Measurements from ENCODE around the gene C2orf42.
"Not testable (repeated sequence)": the region's sequence is repeated elsewhere in the genome, so short reads cannot be mapped to it uniquely, and the experiment has no call there.

DNA sequence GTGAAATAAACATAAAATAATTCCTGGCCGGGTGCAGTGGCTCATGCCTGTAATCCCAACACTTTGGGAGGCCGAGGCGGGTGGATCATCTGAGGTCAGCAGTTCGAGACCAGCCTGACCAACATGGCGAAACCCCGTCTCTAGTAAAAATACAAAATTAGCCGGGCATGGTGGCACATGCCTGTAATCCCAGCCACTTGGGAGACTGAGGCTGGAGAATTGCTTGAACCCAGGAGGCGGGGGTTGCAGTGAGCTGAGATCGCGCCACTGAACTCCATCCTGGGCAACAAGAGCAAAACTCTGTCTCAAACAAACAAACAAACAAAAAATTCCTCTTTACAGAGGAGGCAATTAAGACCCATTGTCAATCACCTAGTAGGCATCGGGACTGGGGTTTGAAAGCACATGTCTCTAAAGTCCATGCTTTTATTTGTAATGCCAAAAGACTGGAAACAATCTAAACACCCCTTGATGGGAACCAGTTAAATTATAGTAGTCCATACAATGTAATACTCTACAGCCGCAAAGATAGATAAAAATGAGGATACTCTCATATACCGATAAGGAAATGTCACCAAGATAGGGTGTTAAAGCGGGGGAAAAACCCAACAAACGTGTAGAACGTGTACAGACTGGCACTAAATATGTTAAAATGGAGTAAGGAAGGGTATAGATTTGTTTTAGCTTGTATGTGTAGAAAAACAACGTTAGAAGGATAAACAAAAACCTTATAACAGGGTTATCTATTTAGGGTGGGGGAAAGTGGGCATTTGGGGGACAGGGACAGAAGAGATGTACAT, 59.3 kb downstream of the C2orf42 start:
- not testable (repeated sequence) for TF ChIP-seq TEAD1 (CRISPR knock-in tag; IDR thresholded peaks at IDR 0.05); NR2C2 (CRISPR knock-in tag; IDR thresholded peaks at IDR 0.05); ELF4 (CRISPR knock-in tag; IDR thresholded peaks at IDR 0.05; ENCODE audit: low read depth); NFE2L1 (CRISPR knock-in tag; IDR thresholded peaks at IDR 0.05); SP1 (CRISPR knock-in tag; conservative IDR thresholded peaks at IDR 0.05); ZNF232 (CRISPR knock-in tag; IDR thresholded peaks at IDR 0.05)
- TF ChIP-seq, protein P1, sequence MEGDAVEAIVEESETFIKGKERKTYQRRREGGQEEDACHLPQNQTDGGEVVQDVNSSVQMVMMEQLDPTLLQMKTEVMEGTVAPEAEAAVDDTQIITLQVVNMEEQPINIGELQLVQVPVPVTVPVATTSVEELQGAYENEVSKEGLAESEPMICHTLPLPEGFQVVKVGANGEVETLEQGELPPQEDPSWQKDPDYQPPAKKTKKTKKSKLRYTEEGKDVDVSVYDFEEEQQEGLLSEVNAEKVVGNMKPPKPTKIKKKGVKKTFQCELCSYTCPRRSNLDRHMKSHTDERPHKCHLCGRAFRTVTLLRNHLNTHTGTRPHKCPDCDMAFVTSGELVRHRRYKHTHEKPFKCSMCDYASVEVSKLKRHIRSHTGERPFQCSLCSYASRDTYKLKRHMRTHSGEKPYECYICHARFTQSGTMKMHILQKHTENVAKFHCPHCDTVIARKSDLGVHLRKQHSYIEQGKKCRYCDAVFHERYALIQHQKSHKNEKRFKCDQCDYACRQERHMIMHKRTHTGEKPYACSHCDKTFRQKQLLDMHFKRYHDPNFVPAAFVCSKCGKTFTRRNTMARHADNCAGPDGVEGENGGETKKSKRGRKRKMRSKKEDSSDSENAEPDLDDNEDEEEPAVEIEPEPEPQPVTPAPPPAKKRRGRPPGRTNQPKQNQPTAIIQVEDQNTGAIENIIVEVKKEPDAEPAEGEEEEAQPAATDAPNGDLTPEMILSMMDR (IDR thresholded peaks at IDR 0.05), result not testable (repeated sequence)
- TF ChIP-seq, protein P2, sequence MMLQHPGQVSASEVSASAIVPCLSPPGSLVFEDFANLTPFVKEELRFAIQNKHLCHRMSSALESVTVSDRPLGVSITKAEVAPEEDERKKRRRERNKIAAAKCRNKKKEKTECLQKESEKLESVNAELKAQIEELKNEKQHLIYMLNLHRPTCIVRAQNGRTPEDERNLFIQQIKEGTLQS (CRISPR knock-in tag; conservative IDR thresholded peaks at IDR 0.05), result not testable (repeated sequence)
